ENCODE measurements around the gene FOSL2. TPM values are rescaled to one million over a fixed set of nuclear protein-coding genes. Genes with fewer than 3 reads are reported as not detected.

FOSL2 gene
- total and polyA plus RNA-seq, 10 donors: 3.2 to 134 (median 91.2) TPM

- no peak for DNase-seq
- H3K4me3 ChIP-seq: no peak overlapping the region
- peaks cover 0 to 5% (median 0%) of the 10 kb centered on the region in 8 donors for H3K9me3 ChIP-seq
- intact Hi-C loops (cut with DNase I; ENCODE audit: low total_unique reads): no loop called here
- TF ChIP-seq POLR2AphosphoS5 (IDR thresholded peaks at IDR 0.05): no peak
- TF ChIP-seq, protein P1, sequence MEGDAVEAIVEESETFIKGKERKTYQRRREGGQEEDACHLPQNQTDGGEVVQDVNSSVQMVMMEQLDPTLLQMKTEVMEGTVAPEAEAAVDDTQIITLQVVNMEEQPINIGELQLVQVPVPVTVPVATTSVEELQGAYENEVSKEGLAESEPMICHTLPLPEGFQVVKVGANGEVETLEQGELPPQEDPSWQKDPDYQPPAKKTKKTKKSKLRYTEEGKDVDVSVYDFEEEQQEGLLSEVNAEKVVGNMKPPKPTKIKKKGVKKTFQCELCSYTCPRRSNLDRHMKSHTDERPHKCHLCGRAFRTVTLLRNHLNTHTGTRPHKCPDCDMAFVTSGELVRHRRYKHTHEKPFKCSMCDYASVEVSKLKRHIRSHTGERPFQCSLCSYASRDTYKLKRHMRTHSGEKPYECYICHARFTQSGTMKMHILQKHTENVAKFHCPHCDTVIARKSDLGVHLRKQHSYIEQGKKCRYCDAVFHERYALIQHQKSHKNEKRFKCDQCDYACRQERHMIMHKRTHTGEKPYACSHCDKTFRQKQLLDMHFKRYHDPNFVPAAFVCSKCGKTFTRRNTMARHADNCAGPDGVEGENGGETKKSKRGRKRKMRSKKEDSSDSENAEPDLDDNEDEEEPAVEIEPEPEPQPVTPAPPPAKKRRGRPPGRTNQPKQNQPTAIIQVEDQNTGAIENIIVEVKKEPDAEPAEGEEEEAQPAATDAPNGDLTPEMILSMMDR (IDR thresholded peaks at IDR 0.05 in 8 of 11, conservative IDR thresholded peaks at IDR 0.05 in 3 of 11): no peak
- TF ChIP-seq POLR2A (IDR thresholded peaks at IDR 0.05): no peak
- no peak overlapping the region for H3K27ac ChIP-seq
- peaks cover 12 to 67% (median 21%) of the 10 kb centered on the region in 6 donors for H3K4me1 ChIP-seq
- H3K27me3 ChIP-seq (replicated peaks in 1 of 7): no peaks in the 10 kb centered on the region
- 85 to 90% (median 88%) methylated on average over 3 of the region's 3 CpGs for WGBS, 5 donors
- no peaks in the 10 kb centered on the region for H3K36me3 ChIP-seq
Measured at GRCh38 chr2:28428486-28428885, 35.8 kb downstream of the FOSL2 start.

GRCh38 chr2:28429636-28430376, 37.1 kb downstream of the FOSL2 start:
- DNase-seq: no peak
- WGBS, 5 donors: 70 to 86% (median 81%) methylated on average over 2 to 3 of the region's 3 CpGs
- Histone ChIP-seq H3K4me1 (peaks cover 0 to 59% (median 8%) of the 10 kb centered on the region in 6 donors), H3K36me3 (no peaks in the 10 kb centered on the region), H3K4me3 (no peak overlapping the region), H3K27me3 (replicated peaks in 1 of 7) (no peaks in the 10 kb centered on the region), H3K9me3 (peaks cover 0 to 6% (median 0%) of the 10 kb centered on the region in 8 donors), H3K27ac (peak overlapping the region in 3 of 8 donors; percentile 80 to 82 (median 80))
- intact Hi-C loops (cut with DNase I; ENCODE audit: low total_unique reads): no loop called here
- no peak for TF ChIP-seq POLR2AphosphoS5 (IDR thresholded peaks at IDR 0.05)
- TF ChIP-seq, protein P1 (IDR thresholded peaks at IDR 0.05 in 8 of 11, conservative IDR thresholded peaks at IDR 0.05 in 3 of 11): no peak
- no peak for TF ChIP-seq POLR2A (IDR thresholded peaks at IDR 0.05)

DNA sequence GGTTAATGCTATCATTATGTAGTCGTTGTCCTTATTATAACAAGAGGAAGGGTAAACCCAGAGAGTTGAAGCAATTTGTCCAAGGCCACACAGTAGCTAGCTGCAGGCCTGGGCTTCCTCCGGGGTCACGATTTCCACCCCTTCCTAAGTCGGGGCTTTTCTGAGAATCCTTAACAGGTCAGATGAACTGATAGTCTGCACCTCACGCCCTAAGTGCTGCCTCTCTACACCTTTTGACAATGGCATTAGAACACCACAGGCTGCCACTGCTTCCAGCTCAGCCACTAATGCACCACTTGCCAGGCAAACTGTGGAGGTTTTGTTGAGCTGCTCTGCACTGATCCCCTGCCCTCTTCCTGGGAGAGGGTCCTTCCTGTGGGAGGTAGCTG, 37.7 kb downstream of the FOSL2 start:
- H3K27me3 ChIP-seq (replicated peaks in 1 of 7): no peaks in the 10 kb centered on the region
- 60 to 87% (median 67%) methylated on average over 5 of the region's 5 CpGs for WGBS, 5 donors
- H3K27ac ChIP-seq: peak overlapping the region in 4 of 8 donors; percentile 71 to 82 (median 80)
- no peak for TF ChIP-seq POLR2AphosphoS5 (IDR thresholded peaks at IDR 0.05)
- TF ChIP-seq POLR2A (IDR thresholded peaks at IDR 0.05): no peak
- TF ChIP-seq, protein P1 (IDR thresholded peaks at IDR 0.05 in 8 of 11, conservative IDR thresholded peaks at IDR 0.05 in 3 of 11): no peak
- intact Hi-C loops (cut with DNase I; ENCODE audit: low total_unique reads): no loop called here
- peaks cover 0 to 54% (median 3%) of the 10 kb centered on the region in 6 donors for H3K4me1 ChIP-seq
- peaks cover 0 to 6% (median 0%) of the 10 kb centered on the region in 8 donors for H3K9me3 ChIP-seq
- DNase-seq: no peak
- no peaks in the 10 kb centered on the region for H3K36me3 ChIP-seq
- H3K4me3 ChIP-seq: no peak overlapping the region

DNA sequence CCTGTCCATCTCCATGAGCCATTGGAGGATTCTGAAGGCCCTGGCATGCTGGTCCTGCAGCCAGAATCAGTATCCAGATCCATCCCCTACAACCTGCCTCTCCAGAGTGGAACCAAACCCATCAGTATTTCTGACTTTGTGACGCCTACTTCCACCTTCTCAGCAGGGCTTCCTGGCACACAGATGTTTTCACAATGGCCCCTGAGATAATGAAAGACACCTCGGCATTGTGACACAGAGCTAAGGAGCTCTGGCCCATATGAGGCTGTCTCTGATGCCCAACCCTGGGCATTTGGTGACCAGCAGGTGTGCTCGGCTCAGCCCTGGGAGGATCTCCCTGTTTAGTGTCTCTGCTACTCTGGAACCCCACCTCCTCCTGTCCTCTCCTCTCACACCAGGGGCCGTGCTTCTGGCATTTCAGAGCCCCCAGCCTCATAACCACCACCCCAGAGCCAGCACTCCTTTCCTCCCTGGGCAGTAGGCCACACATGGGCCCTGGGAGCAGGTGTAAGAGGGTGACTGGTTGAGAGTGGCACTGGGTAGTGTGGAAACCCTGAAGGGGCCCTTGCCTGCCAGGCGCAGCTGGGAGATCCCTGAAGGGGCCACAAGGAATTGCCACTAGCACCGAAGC, 38.2 kb downstream of the FOSL2 start:
- H3K9me3 ChIP-seq: peaks cover 0 to 6% (median 0%) of the 10 kb centered on the region in 8 donors
- H3K27ac ChIP-seq: peak overlapping the region in 4 of 8 donors; percentile 71 to 82 (median 80)
- H3K4me1 ChIP-seq: peaks cover 0 to 48% (median 0%) of the 10 kb centered on the region in 6 donors
- intact Hi-C loops (cut with DNase I; ENCODE audit: low total_unique reads): no loop called here
- peak overlapping the region in 1 of 8 donors; percentile 12 for H3K4me3 ChIP-seq
- TF ChIP-seq POLR2A (IDR thresholded peaks at IDR 0.05) (no peak), POLR2AphosphoS5 (IDR thresholded peaks at IDR 0.05) (peak in 1 of 3 donors; percentile 54)
- TF ChIP-seq, protein P1 (IDR thresholded peaks at IDR 0.05 in 8 of 11, conservative IDR thresholded peaks at IDR 0.05 in 3 of 11): no peak
- no peaks in the 10 kb centered on the region for H3K36me3 ChIP-seq
- no peaks in the 10 kb centered on the region for H3K27me3 ChIP-seq (replicated peaks in 1 of 7)
- DNase-seq: peak; percentile 69
- 49 to 69% (median 62%) methylated on average over 4 to 6 of the region's 6 CpGs for WGBS, 5 donors

Data from spleen (tissue), 11 donors.